Hematopoietic multipotent progenitor cell treated with erythropoietin and hydrocortisone succinate and interleukin-3 and kit ligand, for 6 days (in vitro differentiated cells): ENCODE data around the gene TCIRG1.
A peak's percentile ranks its signal among the peaks of the same experiment; 100 is the strongest.

Experiments
- DNase-seq: peaks from one replicate; pipeline ENCODE4 v3.0.0-alpha.2; 2015

TCIRG1 gene

DNA sequence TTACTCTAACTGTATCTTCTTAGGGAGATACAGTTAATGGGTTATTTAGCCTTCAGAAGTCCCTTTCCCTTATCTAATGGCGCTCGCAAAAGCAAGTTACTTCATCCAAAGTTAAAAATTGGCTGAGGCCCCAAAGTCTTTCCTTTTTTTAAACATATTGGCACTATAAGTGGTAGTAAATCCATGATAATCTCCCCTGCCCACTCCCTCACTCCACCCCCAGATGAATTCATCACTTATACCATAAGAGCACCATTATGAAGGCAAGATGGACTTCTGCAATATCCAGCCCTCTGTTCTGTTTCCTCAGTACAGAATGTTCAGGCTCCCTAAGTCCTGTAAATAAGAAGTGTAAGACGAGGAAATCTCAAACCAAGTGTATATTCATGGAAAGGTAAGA, 44.7 kb downstream of the TCIRG1 start:
- no peak for DNase-seq

DNA sequence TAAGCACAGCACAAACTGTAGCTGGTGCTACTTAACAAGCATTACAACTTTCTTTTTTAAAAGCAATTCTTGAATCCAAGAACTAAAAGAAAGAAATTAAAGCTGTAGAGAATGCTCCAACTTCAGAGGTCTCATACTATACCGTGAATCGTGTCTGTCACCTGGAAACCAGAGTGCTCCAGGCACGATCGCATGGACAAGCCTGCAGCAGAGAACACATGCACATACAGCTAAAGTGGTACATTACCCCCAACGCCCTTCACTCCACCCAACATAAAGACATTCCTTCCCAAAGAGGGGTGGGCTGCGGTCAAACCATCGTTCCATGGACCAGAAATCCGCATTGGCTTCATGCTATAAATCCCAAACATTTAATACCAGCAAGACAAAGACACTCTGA, 50.9 kb downstream of the TCIRG1 start:
- no peak for DNase-seq

DNA sequence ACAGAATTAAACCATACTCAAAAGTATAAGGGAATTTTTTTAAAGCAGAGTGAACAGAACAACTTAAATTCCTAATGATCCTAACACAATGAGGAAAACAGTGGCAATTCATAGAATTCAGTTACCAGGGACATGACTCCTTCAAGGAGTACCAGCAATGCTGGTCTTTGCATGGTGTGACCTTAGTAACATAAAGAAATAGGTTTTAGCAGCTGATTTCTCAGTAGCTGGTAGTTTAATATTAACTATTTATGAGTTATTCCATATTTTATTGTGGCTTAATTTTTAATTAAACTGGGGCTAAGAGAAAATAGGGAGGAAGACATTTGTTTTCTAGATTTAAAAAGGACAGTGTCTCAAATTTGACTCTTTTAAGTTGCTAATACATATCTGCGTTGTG, 51.5 kb downstream of the TCIRG1 start:
- no peak for DNase-seq

DNA sequence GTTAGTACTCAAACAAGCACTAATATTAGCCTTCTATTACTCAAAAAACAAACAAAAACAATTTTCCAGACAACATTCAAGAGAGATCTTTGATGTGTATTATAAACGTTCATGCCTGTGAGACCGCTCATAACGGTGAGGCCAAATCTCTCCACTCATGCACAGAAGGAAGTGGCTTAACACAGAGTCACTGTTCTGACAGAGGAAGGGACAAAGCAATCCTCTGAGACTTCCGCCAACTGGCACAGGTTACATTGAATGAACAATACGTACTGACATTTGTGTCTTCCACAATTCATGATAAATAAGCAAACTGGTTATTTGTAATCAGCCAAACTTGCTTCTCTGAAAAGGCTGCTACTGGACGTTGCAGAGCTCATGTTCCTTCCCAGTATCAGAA, 51.9 kb downstream of the TCIRG1 start:
- DNase-seq = peak; percentile 82

DNA sequence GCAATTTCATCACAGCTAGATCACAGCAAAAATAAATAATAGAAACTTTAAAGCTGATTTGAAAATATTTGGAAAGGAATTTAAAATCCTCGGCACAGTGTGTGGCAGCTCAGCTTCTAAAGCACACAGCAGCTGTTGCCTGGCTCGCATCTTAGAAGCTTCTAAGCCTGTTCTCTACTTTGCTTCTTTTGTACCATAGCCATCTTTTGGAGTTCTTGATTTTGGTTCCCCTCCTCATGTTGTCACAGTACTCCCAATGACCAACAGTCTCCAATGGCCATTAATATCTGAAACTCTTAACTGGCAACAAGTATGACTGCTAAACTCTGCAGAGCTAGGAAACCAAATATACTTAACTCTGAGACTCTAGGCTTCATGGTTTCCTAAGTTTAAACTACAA, 53.6 kb downstream of the TCIRG1 start:
- no peak for DNase-seq

DNA sequence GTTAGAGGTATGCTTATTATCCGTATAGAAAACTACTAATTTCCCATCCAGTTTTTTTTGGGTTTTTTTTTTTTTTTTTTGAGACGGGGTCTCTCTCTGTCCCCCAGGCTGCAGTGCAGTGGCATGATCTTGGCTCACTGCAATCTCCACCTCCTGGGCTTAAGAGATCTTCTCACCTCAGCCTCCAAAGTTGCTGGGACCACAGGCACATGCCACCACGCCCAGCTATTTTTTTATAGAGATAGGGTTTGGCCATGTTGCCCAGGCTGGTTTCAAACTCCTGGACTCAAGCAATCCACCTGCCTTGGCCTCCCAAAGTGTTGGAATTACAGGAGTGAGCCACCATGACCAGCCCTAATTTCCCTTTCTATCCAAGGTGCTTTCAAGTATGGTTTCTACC, 54.1 kb downstream of the TCIRG1 start:
- DNase-seq = peak; percentile 60

DNA sequence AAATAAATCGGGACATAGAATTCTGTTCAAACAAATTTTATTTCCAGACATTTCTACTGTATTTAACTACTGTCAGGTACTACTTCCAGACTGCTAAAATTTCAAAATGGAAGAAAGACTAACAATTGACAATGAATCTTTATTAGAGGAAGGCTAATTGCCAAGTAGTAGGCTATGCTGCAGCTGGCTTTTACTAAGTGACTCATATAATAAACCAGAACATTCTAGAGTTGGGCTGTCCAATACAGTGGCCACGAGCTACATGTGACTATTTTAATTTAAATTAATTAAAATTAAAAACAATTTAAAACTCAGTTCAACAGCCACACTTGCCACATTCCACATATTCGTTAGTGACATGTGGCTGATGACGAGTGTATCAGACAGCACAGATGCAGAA, 54.7 kb downstream of the TCIRG1 start:
- no peak for DNase-seq

DNA sequence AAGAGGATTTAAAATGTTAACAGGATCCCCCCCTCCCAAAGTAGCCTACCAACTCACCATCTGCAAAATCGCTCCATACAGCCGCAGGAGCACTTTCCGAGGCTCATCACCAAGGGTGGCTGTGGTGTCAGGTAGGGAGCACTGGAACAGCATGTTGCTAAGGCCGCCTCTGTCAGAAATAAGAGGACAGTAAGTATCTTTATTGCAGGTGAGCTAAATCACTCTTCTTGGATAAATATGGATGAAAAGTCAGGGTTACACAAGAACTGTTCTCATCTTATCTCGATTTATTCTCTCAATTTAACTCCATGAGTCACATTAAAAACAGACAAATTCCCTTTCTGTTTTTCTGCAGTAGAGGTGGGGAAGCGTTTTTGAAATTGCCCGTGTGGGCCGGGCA, 58.1 kb downstream of the TCIRG1 start:
- no peak for DNase-seq

DNA sequence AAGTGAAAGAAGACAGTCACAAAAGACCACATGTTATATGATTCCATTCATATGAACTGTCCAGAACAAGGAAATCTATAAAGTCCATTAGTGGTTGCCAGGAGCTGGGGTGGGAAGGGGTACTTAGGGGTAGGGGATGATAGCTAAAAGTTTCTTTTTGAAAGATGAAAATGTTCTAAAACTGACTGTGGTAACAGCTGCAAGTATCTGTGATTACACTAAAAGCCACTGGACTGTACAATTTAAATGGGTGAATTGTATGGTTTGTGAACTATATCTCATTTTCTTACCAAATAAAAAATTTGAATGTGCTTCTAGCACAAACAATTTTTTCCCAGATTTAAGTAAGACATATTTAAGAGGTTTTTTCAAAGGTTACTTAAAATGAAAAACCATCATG, 60.2 kb downstream of the TCIRG1 start:
- no peak for DNase-seq

DNA sequence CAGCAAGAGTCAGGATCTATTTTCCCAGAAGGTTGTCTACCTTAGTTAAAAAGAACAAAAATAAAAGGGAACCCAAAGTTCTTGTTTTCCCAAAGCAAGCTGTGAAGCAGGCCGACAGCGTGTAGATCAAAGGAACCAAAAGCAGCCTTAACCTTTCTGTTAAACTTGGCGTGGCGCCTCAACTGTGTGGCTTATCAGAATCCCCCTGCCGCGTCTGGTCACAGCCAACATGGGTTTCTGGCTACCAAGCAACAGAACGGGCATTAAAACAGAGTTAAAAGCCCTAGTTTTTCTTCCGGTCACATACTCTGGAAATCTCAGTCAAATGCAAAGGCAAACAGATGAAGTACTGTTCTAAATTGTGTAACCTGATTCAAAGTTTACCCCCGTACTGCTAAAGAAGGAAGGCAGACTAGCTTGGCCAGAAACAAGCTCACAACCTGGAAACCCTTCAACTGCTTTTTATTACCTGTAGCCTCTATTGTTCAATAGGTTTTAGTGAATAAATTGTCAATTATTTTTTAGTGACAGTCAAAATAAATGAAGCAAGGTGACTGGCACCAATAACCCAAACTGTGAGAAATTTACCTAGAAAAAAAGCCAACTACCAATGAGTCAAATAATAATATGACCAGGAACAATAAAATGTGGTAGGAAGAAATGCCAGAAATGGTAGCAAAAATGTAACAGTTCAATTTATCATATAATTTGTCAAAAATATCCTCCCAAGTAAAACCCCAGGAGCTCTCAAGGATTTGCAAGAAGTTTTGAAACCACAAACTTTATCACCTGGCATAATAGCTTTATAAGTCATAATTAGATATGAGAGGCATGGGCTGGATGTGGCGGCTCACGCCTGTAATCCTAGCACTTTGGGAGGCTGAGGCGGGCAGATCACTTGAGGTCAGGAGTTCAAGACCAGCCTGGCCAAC, 60.9 kb downstream of the TCIRG1 start:
- peak; percentile 97 for DNase-seq
